B cell (primary cell): Measurements from ENCODE around the gene ALOXE3.

Experiments used
- EZH2 ChIP-seq: IDR thresholded peaks from 2 replicates; pipeline ENCODE4 v1.6.1; 2012; ENCODE audit warnings: borderline replicate concordance, low read depth, mild to moderate bottlenecking, moderate library complexity, low read length; ENCODE audit not compliant: insufficient read depth, poor library complexity, severe bottlenecking
- TF ChIP-seq, protein P1 (sequence below): fragments of 200-600 bp; IDR thresholded peaks from one replicate; pipeline ENCODE4 v1.8.0; 2022; ENCODE audit warnings: antibody characterized with exemption, mild to moderate bottlenecking

DNA sequence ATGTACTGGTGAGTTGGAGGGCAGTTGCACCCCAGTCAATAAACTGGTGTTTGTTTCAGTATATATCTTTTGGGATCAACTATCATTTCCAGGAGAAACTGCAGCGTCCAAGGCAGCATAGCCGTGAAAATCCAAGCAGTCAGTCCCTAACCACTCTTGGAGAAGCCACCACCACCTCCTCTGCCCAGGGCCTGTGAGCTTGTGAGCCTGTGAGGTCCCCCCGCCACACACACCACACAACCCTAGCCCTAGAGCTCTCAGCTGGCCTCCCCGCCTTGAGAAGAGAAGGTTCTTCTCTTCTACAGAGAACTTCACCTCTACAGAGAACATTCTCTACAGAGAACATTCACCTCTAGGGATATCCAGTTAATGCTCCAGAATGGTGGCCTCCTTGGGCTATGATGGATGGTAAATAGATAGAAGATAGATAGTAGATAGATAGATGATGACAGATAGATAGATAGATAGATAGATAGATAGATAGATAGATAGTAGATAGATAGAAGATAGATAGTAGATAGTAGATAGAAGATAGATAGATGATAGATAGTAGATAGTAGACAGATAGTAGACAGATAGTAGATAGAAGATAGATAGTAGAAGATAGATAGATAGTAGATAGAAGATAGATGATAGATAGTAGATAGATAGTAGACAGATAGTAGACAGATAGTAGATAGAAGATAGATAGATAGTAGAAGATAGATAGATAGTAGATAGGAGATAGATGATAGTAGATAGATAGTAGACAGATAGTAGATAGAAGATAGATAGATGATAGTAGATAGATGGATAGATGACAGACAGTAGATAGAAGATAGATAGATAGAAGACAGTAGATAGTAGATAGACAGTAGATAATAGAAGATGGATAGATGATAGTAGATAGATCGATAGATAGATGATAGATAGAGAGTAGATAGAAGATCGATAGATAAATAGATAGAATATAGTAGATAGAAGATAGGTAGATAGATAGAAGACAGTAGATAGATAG, 65.8 kb downstream of the ALOXE3 start:
- TF ChIP-seq, protein P1, sequence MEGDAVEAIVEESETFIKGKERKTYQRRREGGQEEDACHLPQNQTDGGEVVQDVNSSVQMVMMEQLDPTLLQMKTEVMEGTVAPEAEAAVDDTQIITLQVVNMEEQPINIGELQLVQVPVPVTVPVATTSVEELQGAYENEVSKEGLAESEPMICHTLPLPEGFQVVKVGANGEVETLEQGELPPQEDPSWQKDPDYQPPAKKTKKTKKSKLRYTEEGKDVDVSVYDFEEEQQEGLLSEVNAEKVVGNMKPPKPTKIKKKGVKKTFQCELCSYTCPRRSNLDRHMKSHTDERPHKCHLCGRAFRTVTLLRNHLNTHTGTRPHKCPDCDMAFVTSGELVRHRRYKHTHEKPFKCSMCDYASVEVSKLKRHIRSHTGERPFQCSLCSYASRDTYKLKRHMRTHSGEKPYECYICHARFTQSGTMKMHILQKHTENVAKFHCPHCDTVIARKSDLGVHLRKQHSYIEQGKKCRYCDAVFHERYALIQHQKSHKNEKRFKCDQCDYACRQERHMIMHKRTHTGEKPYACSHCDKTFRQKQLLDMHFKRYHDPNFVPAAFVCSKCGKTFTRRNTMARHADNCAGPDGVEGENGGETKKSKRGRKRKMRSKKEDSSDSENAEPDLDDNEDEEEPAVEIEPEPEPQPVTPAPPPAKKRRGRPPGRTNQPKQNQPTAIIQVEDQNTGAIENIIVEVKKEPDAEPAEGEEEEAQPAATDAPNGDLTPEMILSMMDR = no peak
- TF ChIP-seq EZH2 = no peak
